ENCODE results near the gene DEGS1.

DEGS1 gene

GRCh38 chr1:224182866-224183590 lies at the start of gene DEGS1:
Gene DEGS1 (plus strand): TSS chr1:224183240. CDS start chr1:224183337, 97 bp downstream.
- peak; percentile 75 to 77 for DNase-seq

- DNase-seq = no peak
These were observed 49.2 kb upstream of the DEGS1 start for GRCh38 chr1:224133741-224134299.

GRCh38 chr1:224137518-224137917 lies 45.5 kb upstream of the DEGS1 start:
- DNase-seq = no peak

GRCh38 chr1:224138198-224138597 lies 44.8 kb upstream of the DEGS1 start:
- no peak for DNase-seq

- no peak for DNase-seq
These were observed 41.3 kb upstream of the DEGS1 start for GRCh38 chr1:224141693-224142092.

GRCh38 chr1:224149709-224150108 lies 33.3 kb upstream of the DEGS1 start:
- no peak for DNase-seq

- no peak for DNase-seq
These were observed 31.9 kb upstream of the DEGS1 start for GRCh38 chr1:224151117-224151516.

- no peak for DNase-seq
These were observed 25.7 kb upstream of the DEGS1 start for GRCh38 chr1:224157316-224157715.

- DNase-seq = no peak
These were observed 23.5 kb upstream of the DEGS1 start for GRCh38 chr1:224159541-224159940.

GRCh38 chr1:224160171-224160682 lies 22.8 kb upstream of the DEGS1 start:
- DNase-seq = no peak

- no peak for DNase-seq
These were observed 20.3 kb upstream of the DEGS1 start for GRCh38 chr1:224162768-224163167.

- DNase-seq = no peak
These were observed 19.7 kb upstream of the DEGS1 start for GRCh38 chr1:224163311-224163710.

GRCh38 chr1:224168859-224169380 lies 14.1 kb upstream of the DEGS1 start:
- no peak for DNase-seq

GRCh38 chr1:224169718-224170270 lies 13.2 kb upstream of the DEGS1 start:
- DNase-seq = no peak

GRCh38 chr1:224170343-224170742 lies 12.7 kb upstream of the DEGS1 start:
- DNase-seq = no peak

- peak in 1 of 2 experiments; percentile 22 for DNase-seq
These were observed 12.1 kb upstream of the DEGS1 start for GRCh38 chr1:224170748-224171478.

- DNase-seq = no peak
These were observed 10.8 kb upstream of the DEGS1 start for GRCh38 chr1:224172229-224172628.

- DNase-seq = no peak
These were observed 9.5 kb upstream of the DEGS1 start for GRCh38 chr1:224173523-224173922.

- DNase-seq = no peak
These were observed 7.4 kb upstream of the DEGS1 start for GRCh38 chr1:224175617-224176016.

GRCh38 chr1:224177356-224177999 lies 5.6 kb upstream of the DEGS1 start:
- DNase-seq = no peak

- DNase-seq = no peak
These were observed 4.1 kb upstream of the DEGS1 start for GRCh38 chr1:224178894-224179293.

GRCh38 chr1:224180783-224181452 lies 2.1 kb upstream of the DEGS1 start:
- DNase-seq = no peak
